ENCODE results near the gene NMRAL1.

Gene NMRAL1

GRCh38 chr16:4488499-4488967 is 14.1 kb upstream of the NMRAL1 start:
- peak overlapping the region; percentile 26 for H3K4me3 ChIP-seq (ENCODE audit: insufficient read depth, low read depth, low read length, poor library complexity, severe bottlenecking)
- DNase-seq, result no peak
- H3K27me3 ChIP-seq (replicated peaks; ENCODE audit: control insufficient read depth, insufficient read depth, low read length, poor library complexity, severe bottlenecking), result no peaks in the 10 kb centered on the region
- peaks cover 44% of the 10 kb centered on the region for H3K4me1 ChIP-seq (ENCODE audit: control insufficient read depth, insufficient read depth, low read length, poor library complexity, severe bottlenecking)
- no peaks in the 10 kb centered on the region for H3K9me3 ChIP-seq (ENCODE audit: control insufficient read depth, low read length)
- peaks cover 23% of the 10 kb centered on the region for H3K36me3 ChIP-seq (ENCODE audit: control insufficient read depth, insufficient read depth, low read length)
- H3K27ac ChIP-seq (ENCODE audit: insufficient read depth, low read length, poor library complexity, severe bottlenecking), result peak overlapping the region; percentile 67

- Histone ChIP-seq H3K9me3 (ENCODE audit: control insufficient read depth, low read length) (no peaks in the 10 kb centered on the region), H3K27me3 (replicated peaks; ENCODE audit: control insufficient read depth, insufficient read depth, low read length, poor library complexity, severe bottlenecking) (no peaks in the 10 kb centered on the region), H3K4me1 (ENCODE audit: control insufficient read depth, insufficient read depth, low read length, poor library complexity, severe bottlenecking) (peaks cover 44% of the 10 kb centered on the region), H3K4me3 (ENCODE audit: insufficient read depth, low read depth, low read length, poor library complexity, severe bottlenecking) (peak overlapping the region; percentile 26), H3K27ac (ENCODE audit: insufficient read depth, low read length, poor library complexity, severe bottlenecking) (peak overlapping the region; percentile 67), H3K36me3 (ENCODE audit: control insufficient read depth, insufficient read depth, low read length) (peaks cover 23% of the 10 kb centered on the region)
- no peak for DNase-seq
Measured at GRCh38 chr16:4487955-4488498, 13.6 kb upstream of the NMRAL1 start.

- H3K9me3 ChIP-seq (ENCODE audit: control insufficient read depth, low read length), result no peaks in the 10 kb centered on the region
- no peaks in the 10 kb centered on the region for H3K27me3 ChIP-seq (replicated peaks; ENCODE audit: control insufficient read depth, insufficient read depth, low read length, poor library complexity, severe bottlenecking)
- peak overlapping the region; percentile 42 for H3K27ac ChIP-seq (ENCODE audit: insufficient read depth, low read length, poor library complexity, severe bottlenecking)
- peaks cover 53% of the 10 kb centered on the region for H3K4me1 ChIP-seq (ENCODE audit: control insufficient read depth, insufficient read depth, low read length, poor library complexity, severe bottlenecking)
- DNase-seq, result no peak
- H3K4me3 ChIP-seq (ENCODE audit: insufficient read depth, low read depth, low read length, poor library complexity, severe bottlenecking), result no peak overlapping the region
- peaks cover 19% of the 10 kb centered on the region for H3K36me3 ChIP-seq (ENCODE audit: control insufficient read depth, insufficient read depth, low read length)
Measured at GRCh38 chr16:4486126-4486893, 11.9 kb upstream of the NMRAL1 start.

GRCh38 chr16:4481963-4482362 is 7.5 kb upstream of the NMRAL1 start:
- no peak for DNase-seq
- H3K27ac ChIP-seq (ENCODE audit: insufficient read depth, low read length, poor library complexity, severe bottlenecking), result no peak overlapping the region
- H3K36me3 ChIP-seq (ENCODE audit: control insufficient read depth, insufficient read depth, low read length), result peaks cover 13% of the 10 kb centered on the region
- no peak overlapping the region for H3K4me3 ChIP-seq (ENCODE audit: insufficient read depth, low read depth, low read length, poor library complexity, severe bottlenecking)
- H3K9me3 ChIP-seq (ENCODE audit: control insufficient read depth, low read length), result no peaks in the 10 kb centered on the region
- no peaks in the 10 kb centered on the region for H3K27me3 ChIP-seq (replicated peaks; ENCODE audit: control insufficient read depth, insufficient read depth, low read length, poor library complexity, severe bottlenecking)
- H3K4me1 ChIP-seq (ENCODE audit: control insufficient read depth, insufficient read depth, low read length, poor library complexity, severe bottlenecking), result peaks cover 22% of the 10 kb centered on the region

- no peak overlapping the region for H3K27ac ChIP-seq (ENCODE audit: insufficient read depth, low read length, poor library complexity, severe bottlenecking)
- H3K36me3 ChIP-seq (ENCODE audit: control insufficient read depth, insufficient read depth, low read length), result peaks cover 11% of the 10 kb centered on the region
- H3K4me1 ChIP-seq (ENCODE audit: control insufficient read depth, insufficient read depth, low read length, poor library complexity, severe bottlenecking), result peaks cover 18% of the 10 kb centered on the region
Measured at GRCh38 chr16:4481526-4481925, 7.1 kb upstream of the NMRAL1 start.

GRCh38 chr16:4477966-4478365 is 3.5 kb upstream of the NMRAL1 start:
- Histone ChIP-seq H3K4me1 (ENCODE audit: control insufficient read depth, insufficient read depth, low read length, poor library complexity, severe bottlenecking) (peaks cover 37% of the 10 kb centered on the region), H3K27ac (ENCODE audit: insufficient read depth, low read length, poor library complexity, severe bottlenecking) (peak overlapping the region; percentile 84), H3K36me3 (ENCODE audit: control insufficient read depth, insufficient read depth, low read length) (no peaks in the 10 kb centered on the region), H3K4me3 (ENCODE audit: insufficient read depth, low read depth, low read length, poor library complexity, severe bottlenecking) (peak overlapping the region; percentile 15), H3K27me3 (replicated peaks; ENCODE audit: control insufficient read depth, insufficient read depth, low read length, poor library complexity, severe bottlenecking) (no peaks in the 10 kb centered on the region), H3K9me3 (ENCODE audit: control insufficient read depth, low read length) (no peaks in the 10 kb centered on the region)
- DNase-seq, result no peak

More at GRCh38 chr16:4481526-4481925, 7.1 kb upstream of the NMRAL1 start:
- H3K4me3 ChIP-seq (ENCODE audit: insufficient read depth, low read depth, low read length, poor library complexity, severe bottlenecking), result no peak overlapping the region
- no peaks in the 10 kb centered on the region for H3K27me3 ChIP-seq (replicated peaks; ENCODE audit: control insufficient read depth, insufficient read depth, low read length, poor library complexity, severe bottlenecking)
- DNase-seq, result no peak
- no peaks in the 10 kb centered on the region for H3K9me3 ChIP-seq (ENCODE audit: control insufficient read depth, low read length)

- peaks cover 26% of the 10 kb centered on the region for H3K4me1 ChIP-seq (ENCODE audit: control insufficient read depth, insufficient read depth, low read length, poor library complexity, severe bottlenecking)
- H3K36me3 ChIP-seq (ENCODE audit: control insufficient read depth, insufficient read depth, low read length), result no peaks in the 10 kb centered on the region
- DNase-seq, result peak; percentile 86 to 88 (median 87)
- H3K27ac ChIP-seq (ENCODE audit: insufficient read depth, low read length, poor library complexity, severe bottlenecking), result peak within 1 kb of the TSS; percentile 84
- no peaks in the 10 kb centered on the region for H3K9me3 ChIP-seq (ENCODE audit: control insufficient read depth, low read length)
- peak within 1 kb of the TSS; percentile 88 for H3K4me3 ChIP-seq (ENCODE audit: insufficient read depth, low read depth, low read length, poor library complexity, severe bottlenecking)
- H3K27me3 ChIP-seq (replicated peaks; ENCODE audit: control insufficient read depth, insufficient read depth, low read length, poor library complexity, severe bottlenecking), result no peaks in the 10 kb centered on the region
Measured at GRCh38 chr16:4475880-4476788, 1.7 kb upstream of the NMRAL1 start, which contains the start of gene HMOX2. TSS of gene HMOX2 (plus strand) at chr16:4476398. CDS start at chr16:4505525, 29,127 bp downstream.

- H3K4me1 ChIP-seq (ENCODE audit: control insufficient read depth, insufficient read depth, low read length, poor library complexity, severe bottlenecking), result peaks cover 26% of the 10 kb centered on the region
- no peak for DNase-seq
- no peaks in the 10 kb centered on the region for H3K9me3 ChIP-seq (ENCODE audit: control insufficient read depth, low read length)
- peaks cover 5% of the 10 kb centered on the region for H3K36me3 ChIP-seq (ENCODE audit: control insufficient read depth, insufficient read depth, low read length)
- no peak overlapping the region for H3K4me3 ChIP-seq (ENCODE audit: insufficient read depth, low read depth, low read length, poor library complexity, severe bottlenecking)
- no peak overlapping the region for H3K27ac ChIP-seq (ENCODE audit: insufficient read depth, low read length, poor library complexity, severe bottlenecking)
- H3K27me3 ChIP-seq (replicated peaks; ENCODE audit: control insufficient read depth, insufficient read depth, low read length, poor library complexity, severe bottlenecking), result no peaks in the 10 kb centered on the region
Measured at GRCh38 chr16:4472880-4473279, 1.5 kb downstream of the NMRAL1 start.

GRCh38 chr16:4471869-4472268 is 2.6 kb downstream of the NMRAL1 start:
- Histone ChIP-seq H3K27me3 (replicated peaks; ENCODE audit: control insufficient read depth, insufficient read depth, low read length, poor library complexity, severe bottlenecking) (no peaks in the 10 kb centered on the region), H3K4me3 (ENCODE audit: insufficient read depth, low read depth, low read length, poor library complexity, severe bottlenecking) (no peak overlapping the region), H3K4me1 (ENCODE audit: control insufficient read depth, insufficient read depth, low read length, poor library complexity, severe bottlenecking) (peaks cover 24% of the 10 kb centered on the region), H3K9me3 (ENCODE audit: control insufficient read depth, low read length) (no peaks in the 10 kb centered on the region), H3K27ac (ENCODE audit: insufficient read depth, low read length, poor library complexity, severe bottlenecking) (no peak overlapping the region), H3K36me3 (ENCODE audit: control insufficient read depth, insufficient read depth, low read length) (peaks cover 5% of the 10 kb centered on the region)
- DNase-seq, result no peak
